DOHH2 (cell line): ENCODE measurements around the gene CELF5.

ENCODE experiments used
- H3F3A ChIP-seq: fragments of 200-600 bp; sonication (generic), shearing (Covaris generic); 2 replicates; pipeline ENCODE4 v1.6.0; 2016; ENCODE audit warnings: antibody characterized with exemption, mild to moderate bottlenecking; ENCODE audit not compliant: control insufficient read depth, insufficient read depth
- H3K27ac ChIP-seq: fragments of 200-600 bp; sonication (generic); 2 replicates; pipeline ENCODE4 v1.5.1; 2014; ENCODE audit warnings: low read depth, mild to moderate bottlenecking, low read length, moderate library complexity
- H3K27me3 ChIP-seq: fragments of 200-600 bp; sonication (generic); 2 replicates; pipeline ENCODE4 v1.6.1; 2014; ENCODE audit warnings: mild to moderate bottlenecking, low read length, mixed read lengths; ENCODE audit not compliant: control insufficient read depth
- H3K36me3 ChIP-seq: fragments of 200-600 bp; sonication (generic); 2 replicates; pipeline ENCODE4 v1.6.1; 2014; ENCODE audit warnings: mild to moderate bottlenecking, low read length, moderate library complexity, mixed read lengths; ENCODE audit not compliant: control insufficient read depth
- H3K4me1 ChIP-seq: fragments of 200-600 bp; sonication (generic); 2 replicates; pipeline ENCODE4 v1.6.1; 2014; ENCODE audit warnings: mild to moderate bottlenecking, low read length, mixed read lengths; ENCODE audit not compliant: control insufficient read depth
- H3K4me2 ChIP-seq: fragments of 200-600 bp; sonication (generic); 2 replicates; pipeline ENCODE4 v1.6.0; 2014; ENCODE audit warnings: mild to moderate bottlenecking, low read length, moderate library complexity
- H3K4me3 ChIP-seq: fragments of 200-600 bp; sonication (generic); 2 replicates; pipeline ENCODE4 v1.5.1; 2014; ENCODE audit warnings: mild to moderate bottlenecking, low read length, mixed read lengths
- H3K79me2 ChIP-seq: fragments of 200-600 bp; sonication (generic); 2 replicates; pipeline ENCODE4 v1.6.1; 2014; ENCODE audit warnings: mild to moderate bottlenecking, low read length, mixed read lengths; ENCODE audit not compliant: control insufficient read depth
- H3K9me2 ChIP-seq: fragments of 200-600 bp; sonication (generic); replicated peaks from 2 replicates; pipeline ENCODE4 v1.6.1; 2014; ENCODE audit warnings: mild to moderate bottlenecking, low read length, mixed read lengths; ENCODE audit not compliant: control insufficient read depth
- H3K9me3 ChIP-seq: fragments of 200-600 bp; sonication (generic); 2 replicates; pipeline ENCODE4 v1.6.1; 2014; ENCODE audit warnings: antibody characterized with exemption, low read length, mixed read lengths; ENCODE audit not compliant: control insufficient read depth, insufficient read depth
- H4K20me1 ChIP-seq: fragments of 200-600 bp; sonication (generic); 2 replicates; pipeline ENCODE4 v1.6.0; 2014; ENCODE audit warnings: low read depth, mild to moderate bottlenecking, antibody characterized with exemption, low read length, moderate library complexity; ENCODE audit not compliant: control insufficient read depth, insufficient read depth
- CTCF ChIP-seq: fragments of 200-600 bp; sonication (generic); IDR thresholded peaks from one replicate; pipeline ENCODE4 v1.5.1; 2014; ENCODE audit warnings: antibody characterized with exemption, mild to moderate bottlenecking, low read depth, low read length; ENCODE audit not compliant: poor library complexity, severe bottlenecking
- EZH2phosphoT487 ChIP-seq: fragments of 200-600 bp; sonication (generic); IDR thresholded peaks from 2 replicates; pipeline ENCODE4 v1.6.1; 2017; ENCODE audit warnings: borderline replicate concordance, mild to moderate bottlenecking, antibody characterized with exemption, low read length, moderate library complexity, mixed read lengths

The CELF5 gene

GRCh38 chr19:3322199-3322978, 97.9 kb downstream of the CELF5 start:
- Histone ChIP-seq H3K79me2 (no peaks in the 10 kb centered on the region), H3K27me3 (no peaks in the 10 kb centered on the region), H3K27ac (no peak overlapping the region), H3K9me2 (no peaks in the 10 kb centered on the region), H3K4me1 (no peaks in the 10 kb centered on the region), H3K36me3 (no peaks in the 10 kb centered on the region), H3F3A (no peaks in the 10 kb centered on the region), H3K9me3 (no peaks in the 10 kb centered on the region), H3K4me2 (no peak overlapping the region), H3K4me3 (no peak overlapping the region), H4K20me1 (no peaks in the 10 kb centered on the region)
- no peak for TF ChIP-seq EZH2phosphoT487
- TF ChIP-seq CTCF: no peak

GRCh38 chr19:3323026-3323425, 98.6 kb downstream of the CELF5 start:
- Histone ChIP-seq H3K4me3 (no peak overlapping the region), H3K4me1 (no peaks in the 10 kb centered on the region), H3K4me2 (no peak overlapping the region), H3K9me2 (no peaks in the 10 kb centered on the region), H3K27ac (no peak overlapping the region), H3K79me2 (no peaks in the 10 kb centered on the region), H3K9me3 (no peaks in the 10 kb centered on the region), H3K36me3 (no peaks in the 10 kb centered on the region), H3F3A (no peaks in the 10 kb centered on the region), H4K20me1 (no peaks in the 10 kb centered on the region), H3K27me3 (no peaks in the 10 kb centered on the region)
- TF ChIP-seq CTCF: no peak
- TF ChIP-seq EZH2phosphoT487: no peak

- Histone ChIP-seq H3K27ac (no peak overlapping the region), H3K9me3 (no peaks in the 10 kb centered on the region), H3K79me2 (no peaks in the 10 kb centered on the region), H3K4me1 (no peaks in the 10 kb centered on the region), H3K27me3 (no peaks in the 10 kb centered on the region), H3F3A (no peaks in the 10 kb centered on the region), H3K4me2 (no peak overlapping the region), H3K9me2 (no peaks in the 10 kb centered on the region), H3K4me3 (no peak overlapping the region), H3K36me3 (no peaks in the 10 kb centered on the region), H4K20me1 (no peaks in the 10 kb centered on the region)
- TF ChIP-seq EZH2phosphoT487 (no peak), CTCF (no peak)
Measured at GRCh38 chr19:3323658-3324057, 99.2 kb downstream of the CELF5 start.
